ENCODE measurements around the gene THEMIS. TPM values are rescaled to one million over a fixed set of nuclear protein-coding genes. Genes with fewer than 3 reads are reported as not detected.
"Not testable (repeated sequence)": the region's sequence is repeated elsewhere in the genome, so short reads cannot be mapped to it uniquely, and the experiment has no call there.

The THEMIS gene
- total RNA-seq, 1 donor from 2014 or later: not detected

GRCh38 chr6:127933852-127934840, 33.3 kb upstream of the THEMIS start:
- Mint-ChIP-seq H3K36me3 (ENCODE audit: low read depth) (peaks cover 1% of the 10 kb centered on the region), H3K9me3 (ENCODE audit: low read depth) (peaks cover 9% of the 10 kb centered on the region)

GRCh38 chr6:127933137-127933536, 32.3 kb upstream of the THEMIS start:
- H3K27ac Mint-ChIP-seq (ENCODE audit: unreplicated experiment): no peak overlapping the region
- peaks cover 19% of the 10 kb centered on the region for H3K9me3 Mint-ChIP-seq (ENCODE audit: low read depth)
- no peak overlapping the region for H3K4me3 Mint-ChIP-seq (ENCODE audit: unreplicated experiment)
- DNase-seq (ENCODE audit: low spot score): no peak
- no peaks in the 10 kb centered on the region for H3K27me3 Mint-ChIP-seq (ENCODE audit: low read depth)
- H3K36me3 Mint-ChIP-seq (ENCODE audit: low read depth): peaks cover 6% of the 10 kb centered on the region
- H3K4me1 Mint-ChIP-seq (ENCODE audit: low read depth): peaks cover 2% of the 10 kb centered on the region
- no peak for TF ChIP-seq CTCF (IDR thresholded peaks at IDR 0.05)

More at GRCh38 chr6:127933852-127934840, 33.3 kb upstream of the THEMIS start:
- Mint-ChIP-seq H3K4me1 (ENCODE audit: low read depth) (peaks cover 12% of the 10 kb centered on the region), H3K27me3 (ENCODE audit: low read depth) (no peaks in the 10 kb centered on the region), H3K4me3 (ENCODE audit: unreplicated experiment) (no peak overlapping the region), H3K27ac (ENCODE audit: unreplicated experiment) (no peak overlapping the region)
- no peak for TF ChIP-seq CTCF (IDR thresholded peaks at IDR 0.05)
- no peak for DNase-seq (ENCODE audit: low spot score)

GRCh38 chr6:127932708-127933107, 31.9 kb upstream of the THEMIS start:
- Mint-ChIP-seq H3K27ac (ENCODE audit: unreplicated experiment) (no peak overlapping the region), H3K4me3 (ENCODE audit: unreplicated experiment) (no peak overlapping the region), H3K4me1 (ENCODE audit: low read depth) (no peaks in the 10 kb centered on the region), H3K36me3 (ENCODE audit: low read depth) (peaks cover 6% of the 10 kb centered on the region), H3K27me3 (ENCODE audit: low read depth) (no peaks in the 10 kb centered on the region), H3K9me3 (ENCODE audit: low read depth) (peaks cover 22% of the 10 kb centered on the region)
- DNase-seq (ENCODE audit: low spot score): no peak
- no peak for TF ChIP-seq CTCF (IDR thresholded peaks at IDR 0.05)

- H3K4me3 Mint-ChIP-seq (ENCODE audit: unreplicated experiment); H3K27ac Mint-ChIP-seq (ENCODE audit: unreplicated experiment); H3K4me1 Mint-ChIP-seq (ENCODE audit: low read depth); DNase-seq (ENCODE audit: low spot score); H3K27me3 Mint-ChIP-seq (ENCODE audit: low read depth): not testable (repeated sequence)
- H3K9me3 Mint-ChIP-seq (ENCODE audit: low read depth): peaks cover 39% of the 10 kb centered on the region
- H3K36me3 Mint-ChIP-seq (ENCODE audit: low read depth): peaks cover 12% of the 10 kb centered on the region
These were observed 25.6 kb upstream of the THEMIS start for GRCh38 chr6:127926441-127926840.

- Mint-ChIP-seq H3K4me3 (ENCODE audit: unreplicated experiment) (no peak overlapping the region), H3K36me3 (ENCODE audit: low read depth) (peaks cover 11% of the 10 kb centered on the region), H3K27me3 (ENCODE audit: low read depth) (no peaks in the 10 kb centered on the region), H3K4me1 (ENCODE audit: low read depth) (no peaks in the 10 kb centered on the region), H3K9me3 (ENCODE audit: low read depth) (peaks cover 38% of the 10 kb centered on the region), H3K27ac (ENCODE audit: unreplicated experiment) (no peak overlapping the region)
- no peak for TF ChIP-seq CTCF (IDR thresholded peaks at IDR 0.05)
- no peak for DNase-seq (ENCODE audit: low spot score)
These were observed 23.6 kb upstream of the THEMIS start for GRCh38 chr6:127924440-127924839.

Data from chondrocyte (in vitro differentiated cells).